Stimulated activated CD4-positive, alpha-beta T cell treated with anti-CD3 and anti-CD28 coated beads, Interleukin-1b, Interleukin-23, amount 100 ng/mL, for 24 hours (primary cell): ENCODE measurements around the gene DENR.
"Not testable (repeated sequence)": the region's sequence is repeated elsewhere in the genome, so short reads cannot be mapped to it uniquely, and the experiment has no call there.

Experiments
- DNase-seq, 4 experiments: peaks; one replicate each; pipeline ENCODE4 v3.0.0-alpha.2; 2020; ENCODE audit warnings: low read depth in 4 of 4, low spot score in 1 of 4

The DENR gene

GRCh38 chr12:122738571-122738970 is 14.1 kb upstream of the DENR start:
- DNase-seq, result no peak

DNA sequence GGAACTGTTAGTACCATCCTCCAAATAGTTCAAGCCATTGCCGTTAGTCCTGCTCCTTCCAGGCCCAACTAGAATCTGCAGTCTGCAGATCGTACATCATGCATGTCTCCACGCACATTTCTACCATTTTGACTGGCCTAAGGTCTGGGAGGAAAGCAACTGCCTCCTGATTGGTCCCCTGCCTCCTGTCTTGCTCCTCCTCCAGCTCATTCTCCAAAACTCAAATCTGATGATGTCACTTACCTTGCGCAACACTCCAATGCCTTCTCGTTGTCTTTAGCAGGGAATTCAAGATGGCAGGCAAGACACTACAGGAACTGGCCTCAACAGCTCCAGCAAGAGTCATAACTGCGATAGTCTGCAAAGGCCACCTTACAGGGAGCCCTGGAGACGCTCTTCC is 12.3 kb upstream of the DENR start:
- DNase-seq, result no peak

DNA sequence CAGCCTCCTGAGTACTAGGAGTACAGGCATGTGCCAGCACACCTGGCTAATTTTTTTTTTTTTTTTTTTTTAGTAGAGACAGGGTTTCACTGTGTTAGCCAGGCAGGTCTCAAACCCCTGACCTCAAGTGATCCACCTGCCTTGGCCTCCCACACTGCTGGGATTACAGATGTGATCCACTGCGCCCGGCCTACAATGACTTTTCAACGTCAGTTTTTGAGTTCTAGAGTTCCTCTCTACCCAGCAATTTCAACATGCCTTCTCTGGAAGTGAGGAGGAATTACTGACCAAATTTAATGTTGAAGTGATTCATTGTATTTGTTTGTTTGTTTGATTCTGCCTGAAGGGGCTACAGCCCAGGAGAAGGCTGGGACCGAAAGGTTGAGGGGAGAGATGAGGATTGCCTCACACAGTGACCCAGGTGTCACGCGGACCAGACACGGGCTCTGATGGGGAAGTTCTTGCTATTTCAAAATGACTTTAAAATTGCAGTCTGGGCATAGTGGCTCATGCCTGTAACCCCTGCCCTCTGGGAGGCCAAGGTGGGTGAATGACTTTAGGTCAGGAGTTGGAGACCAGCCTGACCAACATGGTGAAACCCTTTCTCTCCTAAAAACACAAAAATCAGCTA is 8.6 kb upstream of the DENR start:
- DNase-seq, result no peak

GRCh38 chr12:122747224-122748135 is 5.1 kb upstream of the DENR start:
- no peak for DNase-seq

GRCh38 chr12:122749569-122750332 is 2.9 kb upstream of the DENR start:
- DNase-seq, result no peak

- not testable (repeated sequence) for DNase-seq
Measured at GRCh38 chr12:122750781-122751515, 1.7 kb upstream of the DENR start.

- DNase-seq, result no peak
Measured at GRCh38 chr12:122753319-122753650, 661 bp downstream of the DENR start.

GRCh38 chr12:122754790-122755189 is 2.2 kb downstream of the DENR start:
- DNase-seq, result no peak

DNA sequence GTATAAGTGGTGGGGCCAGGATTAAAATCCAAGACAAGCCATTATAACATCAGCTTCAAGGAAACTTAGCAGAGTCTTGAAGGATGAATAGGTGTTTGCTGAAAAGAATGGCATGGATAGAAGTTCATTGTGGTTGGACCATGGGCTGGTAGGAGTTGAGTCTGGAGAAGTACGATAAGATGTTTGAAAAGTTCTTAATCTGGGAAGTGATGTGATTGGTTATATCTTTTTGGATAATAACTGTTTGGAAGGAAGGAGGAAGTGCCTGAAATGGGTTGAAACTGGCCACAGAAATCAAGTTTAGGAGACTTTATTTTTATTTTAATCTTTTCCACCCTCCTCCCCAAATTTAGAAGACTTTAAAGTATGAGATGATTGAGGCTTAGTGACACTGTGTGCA is 4.9 kb downstream of the DENR start:
- no peak for DNase-seq

- DNase-seq, result no peak
Measured at GRCh38 chr12:122785503-122785902, 32.9 kb downstream of the DENR start.

GRCh38 chr12:122788387-122788786 is 35.8 kb downstream of the DENR start:
- DNase-seq, result no peak

DNA sequence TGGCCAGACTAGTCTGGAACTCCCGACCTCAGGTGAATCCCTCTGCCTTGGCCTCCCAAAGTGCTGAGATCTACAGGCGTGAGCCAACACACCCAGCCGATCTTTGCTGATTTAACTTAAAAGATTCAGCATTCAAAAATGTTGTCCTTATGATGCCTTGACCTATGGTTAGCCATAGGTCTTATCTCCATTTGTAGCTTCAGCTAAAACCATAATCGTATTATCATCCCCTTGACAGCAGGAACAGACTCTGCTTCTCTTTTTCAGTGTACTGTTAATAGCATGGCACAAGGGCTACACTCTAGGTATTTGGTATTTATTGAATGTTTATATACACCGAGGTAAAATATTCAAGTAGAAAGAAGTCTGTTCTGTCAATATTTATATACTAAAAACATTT is 37.0 kb downstream of the DENR start:
- DNase-seq, result no peak

GRCh38 chr12:122790393-122791075 is 37.9 kb downstream of the DENR start:
- no peak for DNase-seq

- DNase-seq, result no peak
Measured at GRCh38 chr12:122793685-122794106, 41.1 kb downstream of the DENR start.

DNA sequence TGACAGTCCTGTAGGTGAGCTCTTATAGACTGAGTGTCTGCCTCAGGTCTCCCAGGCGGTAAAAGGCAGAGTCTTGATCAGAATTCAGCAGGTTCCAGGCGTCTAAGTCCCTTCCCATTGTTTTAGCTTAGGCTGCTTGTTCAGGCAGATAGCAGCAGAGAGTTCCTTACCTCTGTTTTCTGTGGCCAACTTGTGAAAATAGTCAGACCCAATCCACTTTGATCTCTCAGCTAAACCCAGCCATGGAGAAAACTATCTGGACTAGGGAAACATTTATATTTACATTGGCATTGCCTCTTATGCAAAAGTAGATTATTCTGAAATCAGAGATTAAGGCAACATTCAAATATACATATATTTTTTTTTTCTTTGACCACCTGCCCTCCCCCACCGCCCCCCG is 43.2 kb downstream of the DENR start:
- no peak for DNase-seq

- no peak for DNase-seq
Measured at GRCh38 chr12:122799641-122800243, 47.1 kb downstream of the DENR start.

- no peak for DNase-seq
Measured at GRCh38 chr12:122803937-122804336, 51.3 kb downstream of the DENR start.

GRCh38 chr12:122804957-122805356 is 52.3 kb downstream of the DENR start:
- DNase-seq, result not testable (repeated sequence)

DNA sequence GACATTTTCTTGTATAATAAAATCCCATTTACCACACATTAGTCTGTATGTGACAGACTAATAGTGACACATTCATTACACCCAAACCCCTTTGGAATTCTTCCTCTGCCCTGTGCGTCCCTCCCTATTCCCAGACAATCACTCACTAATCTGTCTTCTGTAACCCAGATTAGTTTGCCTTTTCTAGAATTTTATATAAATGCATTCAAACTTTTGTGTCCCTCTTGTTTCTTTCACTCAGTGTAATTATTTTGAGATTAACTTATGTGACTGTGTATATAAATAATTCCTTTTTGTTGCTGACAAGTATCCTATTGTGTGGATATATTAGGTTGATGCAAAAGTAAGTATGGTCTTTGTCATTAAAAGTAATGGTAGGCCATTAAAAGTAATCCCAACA is 55.0 kb downstream of the DENR start:
- DNase-seq, result no peak

- no peak for DNase-seq
Measured at GRCh38 chr12:122811777-122812176, 59.2 kb downstream of the DENR start.
